ENCODE data around the gene ARPP19.
A peak's percentile ranks its signal among the peaks of the same experiment; 100 is the strongest.
"Not testable (repeated sequence)": the region's sequence is repeated elsewhere in the genome, so short reads cannot be mapped to it uniquely, and the experiment has no call there.

Gene ARPP19, protein sequence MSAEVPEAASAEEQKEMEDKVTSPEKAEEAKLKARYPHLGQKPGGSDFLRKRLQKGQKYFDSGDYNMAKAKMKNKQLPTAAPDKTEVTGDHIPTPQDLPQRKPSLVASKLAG

DNA sequence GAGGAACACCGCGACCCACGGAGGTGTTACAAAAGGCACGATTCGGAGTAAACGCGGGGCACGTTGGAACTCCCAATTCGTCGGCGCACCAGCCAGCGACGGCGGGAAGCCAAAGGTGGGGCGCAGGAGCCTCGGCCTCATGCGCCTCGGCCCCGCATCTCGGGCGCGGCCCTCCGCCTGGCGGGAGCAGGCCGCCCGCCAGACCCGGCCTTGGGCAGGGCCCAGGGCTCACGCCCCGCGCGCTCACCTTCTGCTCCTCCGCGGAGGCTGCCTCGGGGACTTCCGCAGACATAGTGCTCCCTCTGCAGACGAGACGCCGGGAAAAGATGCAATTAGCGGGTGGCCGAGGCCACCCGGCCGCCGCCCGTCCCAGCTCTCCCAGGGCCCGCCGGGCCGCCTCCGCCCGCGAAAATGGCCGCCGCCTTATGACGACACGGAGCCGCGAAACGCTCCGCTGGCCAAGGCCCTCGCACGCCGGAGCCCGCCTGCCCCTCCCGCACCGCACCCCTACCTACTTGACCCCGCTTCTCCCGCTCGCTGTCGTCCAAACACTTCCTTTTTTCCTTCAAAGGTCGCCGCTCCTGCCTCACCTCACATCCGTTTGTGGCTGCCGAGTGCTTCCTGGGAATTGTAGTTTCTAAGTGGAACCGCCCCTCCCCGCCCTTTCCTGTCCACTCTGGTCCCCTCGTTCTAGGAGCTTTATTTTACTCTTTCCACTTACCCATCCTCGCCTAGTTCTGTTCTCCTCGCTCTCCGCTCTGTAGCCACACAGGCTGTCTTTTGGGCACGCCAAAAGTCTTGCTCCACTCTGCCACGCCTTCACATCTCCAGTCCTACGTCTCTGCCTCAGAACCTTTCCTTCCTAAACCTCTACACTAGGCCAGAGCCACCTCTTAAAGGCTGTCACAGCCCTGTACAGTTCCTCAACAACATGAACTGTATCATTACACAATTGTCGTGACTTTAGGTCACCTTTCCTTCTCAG lies at the start of gene ARPP19:
ARPP19 (minus strand) TSS at position 430 of the 985 bp plus-strand sequence; CDS start at position 292, 138 bp downstream.
- DNase-seq, result peak; percentile 80

DNA sequence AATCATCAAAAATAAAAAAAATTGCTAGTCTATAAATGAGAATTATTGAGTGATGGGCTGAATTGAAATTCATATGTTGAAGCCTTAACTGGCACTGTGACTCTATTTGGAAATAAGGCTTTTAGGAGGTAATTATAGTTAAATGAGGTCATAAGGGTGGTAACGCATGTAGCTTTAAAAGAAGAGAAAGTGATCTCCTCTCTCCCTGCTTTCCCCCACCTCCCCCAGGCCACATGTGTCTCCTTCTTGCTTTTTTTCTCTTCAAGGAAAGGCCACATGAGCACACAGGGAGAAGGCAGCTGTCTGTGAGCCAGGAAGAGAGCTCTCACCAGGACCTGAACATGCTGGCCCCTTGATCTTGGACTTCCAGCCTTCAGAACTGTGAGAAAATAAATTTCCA lies 48.2 kb upstream of the ARPP19 start:
- DNase-seq, result no peak

DNA sequence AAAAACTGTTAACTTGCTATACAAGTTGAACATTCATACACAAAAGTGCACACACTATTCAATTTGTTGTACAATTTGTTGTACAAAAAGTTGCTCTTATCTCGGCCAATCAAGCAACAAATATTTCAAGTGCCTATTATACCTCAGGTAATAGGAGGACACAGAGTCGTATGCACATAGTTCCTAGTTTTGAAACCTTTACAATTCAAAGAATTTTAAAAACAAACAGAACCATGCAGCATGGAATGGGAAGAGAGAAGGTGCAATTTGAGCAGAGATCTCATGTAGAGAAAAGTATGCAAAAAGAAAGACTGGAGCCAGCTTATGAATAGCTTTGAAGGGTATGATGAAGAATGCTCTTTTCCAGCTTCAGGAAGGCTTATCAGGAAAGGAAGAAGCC lies 46.5 kb upstream of the ARPP19 start:
- no peak for DNase-seq

DNA sequence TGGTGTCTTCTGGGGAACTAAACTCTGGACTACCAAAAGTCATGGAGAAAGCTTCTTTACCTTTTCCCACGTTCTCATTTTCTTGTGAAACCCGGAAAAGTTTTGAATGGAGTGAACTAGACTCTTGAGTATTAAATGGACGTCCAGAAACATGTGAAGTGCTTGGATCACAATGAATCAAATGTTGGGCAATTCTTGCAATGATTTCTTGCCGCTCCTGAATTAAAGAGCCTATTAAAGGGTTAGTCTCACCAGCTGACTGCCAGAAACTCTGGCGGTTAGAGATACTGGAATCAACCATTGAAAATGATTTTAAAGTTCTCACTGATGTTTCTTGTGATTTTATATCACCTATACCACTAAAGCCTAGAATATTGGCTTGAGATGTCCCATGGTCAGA lies 40.8 kb upstream of the ARPP19 start:
- no peak for DNase-seq

DNA sequence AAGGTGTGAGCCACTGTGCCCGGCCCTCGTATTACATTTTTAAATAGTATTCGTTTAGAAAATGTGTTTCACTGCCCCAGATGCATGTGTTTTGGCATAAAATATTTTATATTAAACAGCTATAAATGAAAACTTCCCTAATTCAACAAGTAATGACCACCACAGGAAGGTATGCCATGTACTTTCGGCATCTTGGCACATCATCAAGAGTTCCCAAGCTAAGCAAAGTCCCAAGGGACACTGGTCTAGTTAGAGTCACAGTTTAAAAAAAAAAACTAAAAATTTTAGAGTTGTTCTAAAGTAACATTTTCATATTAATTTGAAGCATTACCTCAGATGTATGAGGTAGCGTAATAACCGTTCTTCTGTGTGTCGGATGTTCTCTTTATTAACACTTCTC lies 15.6 kb upstream of the ARPP19 start:
- no peak for DNase-seq

DNA sequence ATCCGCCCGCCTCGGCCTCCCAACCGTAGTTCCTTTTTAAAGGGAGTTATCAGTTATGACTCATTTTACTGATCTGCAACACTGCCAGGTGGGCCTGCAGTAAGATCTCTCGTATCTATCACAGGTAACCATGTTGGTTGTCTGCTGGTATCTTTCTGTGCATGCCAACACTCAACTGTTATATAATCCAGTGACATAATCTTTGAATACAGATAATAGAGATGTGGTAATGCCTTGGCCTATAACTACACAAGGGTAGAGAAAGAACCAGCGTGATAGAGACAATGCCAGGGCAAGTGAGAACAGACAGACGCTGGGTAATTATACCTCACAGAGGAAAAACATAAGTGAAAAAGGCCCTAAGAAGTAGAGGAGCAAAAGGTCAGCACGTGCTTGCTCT lies 11.0 kb upstream of the ARPP19 start:
- no peak for DNase-seq

DNA sequence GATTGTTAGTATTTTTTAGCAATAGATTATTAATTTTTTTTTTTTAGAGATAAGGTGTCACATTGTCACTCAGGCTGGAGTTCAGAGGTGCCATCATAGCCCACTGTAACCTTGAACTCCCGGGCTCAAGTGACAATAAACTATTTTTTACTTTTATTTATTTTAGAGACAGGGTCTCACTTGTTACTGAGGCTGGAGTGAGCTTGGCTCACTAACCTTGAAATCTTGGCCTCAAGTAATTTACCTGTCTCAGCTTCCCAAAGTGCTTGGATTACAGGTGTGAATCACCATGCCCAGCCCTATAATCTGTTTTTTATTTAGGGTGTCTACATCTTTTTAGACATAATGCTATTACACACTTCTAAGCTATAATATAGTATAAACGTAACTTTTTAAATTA lies 7.9 kb upstream of the ARPP19 start:
- no peak for DNase-seq

DNA sequence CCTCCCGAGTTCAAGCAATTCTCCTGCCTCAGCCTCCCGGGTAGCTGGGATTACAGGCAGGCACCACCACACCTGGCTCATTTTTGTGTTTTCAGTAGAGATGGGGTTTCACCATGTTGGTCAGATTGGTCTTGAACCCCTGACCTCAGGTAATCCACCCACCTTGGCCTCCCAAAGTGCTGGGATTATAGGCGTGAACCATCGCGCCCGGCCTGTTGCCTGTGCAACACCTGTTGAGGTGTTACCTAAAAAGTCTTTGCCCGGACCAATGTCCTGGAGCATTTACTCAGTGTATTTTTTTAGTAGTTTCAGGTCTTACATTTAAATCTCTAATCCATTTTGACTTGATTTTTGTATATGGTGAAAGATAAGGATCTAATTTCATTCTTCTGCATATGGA lies 6.7 kb upstream of the ARPP19 start:
- not testable (repeated sequence) for DNase-seq

DNA sequence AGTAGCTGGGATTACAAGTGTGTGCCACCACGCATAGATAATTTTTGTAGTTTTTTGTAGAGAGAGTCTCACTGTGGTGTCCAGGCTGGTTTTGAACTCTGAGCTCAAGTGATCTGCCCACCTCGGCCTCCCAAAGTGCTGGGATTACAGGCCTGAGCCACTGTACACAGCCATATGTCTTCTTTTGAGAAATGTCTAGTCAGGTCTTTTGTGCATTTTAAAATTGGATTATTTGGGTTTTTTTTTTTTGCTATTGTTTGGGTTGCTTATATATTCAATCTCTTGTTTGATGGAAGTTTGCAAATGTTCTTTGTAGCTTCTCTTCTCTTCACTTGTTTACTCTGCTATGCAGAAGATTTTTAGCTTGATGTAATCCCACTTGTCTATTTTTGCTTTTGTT lies 6.2 kb upstream of the ARPP19 start:
- DNase-seq, result no peak

DNA sequence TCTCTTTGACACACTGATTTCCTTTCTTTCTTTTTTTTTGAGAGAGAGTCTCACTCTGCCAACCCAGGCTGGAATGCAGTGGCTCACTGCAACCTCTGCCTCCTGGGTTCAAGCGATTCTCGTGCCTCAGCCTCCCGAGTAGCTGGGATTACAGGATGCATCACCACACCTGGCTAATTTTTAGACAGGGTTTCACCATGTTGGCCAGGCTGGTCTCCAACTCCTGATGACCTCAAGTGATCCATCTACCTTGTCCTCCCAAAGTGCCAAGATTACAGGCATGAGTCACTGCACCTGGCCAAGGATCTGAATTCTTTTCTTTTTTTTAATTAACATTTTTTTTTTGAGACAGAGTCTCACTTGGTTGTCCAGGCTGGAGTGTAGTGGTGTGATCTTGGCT lies 5.8 kb upstream of the ARPP19 start:
- not testable (repeated sequence) for DNase-seq

DNA sequence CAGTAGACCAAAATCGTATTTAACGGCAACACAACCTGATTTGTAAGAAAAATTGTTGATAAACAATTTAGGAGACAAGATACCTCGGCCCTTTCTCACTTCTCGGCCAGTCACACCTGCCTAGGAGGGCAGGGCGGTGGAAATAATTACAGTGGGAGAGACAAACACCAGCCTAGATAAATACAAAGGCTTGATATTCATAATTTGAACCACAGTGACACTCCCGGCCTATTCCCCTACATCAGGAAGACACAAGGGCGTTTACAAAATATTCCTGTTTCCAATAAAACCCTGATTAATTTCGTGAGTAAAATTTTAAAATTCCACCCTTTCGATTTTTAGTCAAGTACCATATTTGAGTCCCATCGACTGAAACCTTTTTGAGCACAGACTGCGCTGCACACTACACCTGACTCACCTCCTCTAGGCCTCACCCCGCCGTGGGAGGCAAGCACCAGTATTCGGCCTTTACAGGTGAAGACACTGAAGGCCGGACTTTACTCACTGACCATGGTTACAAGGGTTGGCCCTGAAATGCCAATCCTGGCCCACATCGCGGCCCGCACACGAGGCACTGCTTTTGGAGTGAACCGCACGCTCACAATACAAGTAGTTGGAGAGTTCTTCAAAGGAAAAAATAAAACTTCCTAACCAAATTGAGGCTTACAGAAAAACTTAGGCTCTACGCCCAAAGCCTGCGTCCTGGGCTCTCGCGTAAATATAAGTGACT lies 794 bp downstream of the ARPP19 start:
- DNase-seq, result peak; percentile 53

DNA sequence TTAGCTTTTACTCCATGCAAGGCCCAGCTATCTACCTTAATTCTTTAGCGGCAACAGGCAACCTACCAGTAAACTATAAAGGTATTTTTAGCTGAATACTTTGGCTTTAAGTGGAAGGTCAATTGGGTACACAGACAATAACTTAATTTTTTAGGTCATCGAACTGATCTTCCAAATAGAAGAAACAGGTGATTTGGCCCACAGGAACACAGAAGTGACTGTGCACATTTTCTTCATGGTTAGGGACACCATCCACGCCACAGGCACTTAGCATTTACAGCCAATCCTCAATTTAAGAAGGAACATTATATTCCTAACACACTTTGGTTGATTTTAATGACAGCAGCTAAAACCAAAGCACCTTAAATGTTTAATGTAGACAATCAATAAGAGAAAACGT lies 1.9 kb downstream of the ARPP19 start:
- DNase-seq, result no peak

DNA sequence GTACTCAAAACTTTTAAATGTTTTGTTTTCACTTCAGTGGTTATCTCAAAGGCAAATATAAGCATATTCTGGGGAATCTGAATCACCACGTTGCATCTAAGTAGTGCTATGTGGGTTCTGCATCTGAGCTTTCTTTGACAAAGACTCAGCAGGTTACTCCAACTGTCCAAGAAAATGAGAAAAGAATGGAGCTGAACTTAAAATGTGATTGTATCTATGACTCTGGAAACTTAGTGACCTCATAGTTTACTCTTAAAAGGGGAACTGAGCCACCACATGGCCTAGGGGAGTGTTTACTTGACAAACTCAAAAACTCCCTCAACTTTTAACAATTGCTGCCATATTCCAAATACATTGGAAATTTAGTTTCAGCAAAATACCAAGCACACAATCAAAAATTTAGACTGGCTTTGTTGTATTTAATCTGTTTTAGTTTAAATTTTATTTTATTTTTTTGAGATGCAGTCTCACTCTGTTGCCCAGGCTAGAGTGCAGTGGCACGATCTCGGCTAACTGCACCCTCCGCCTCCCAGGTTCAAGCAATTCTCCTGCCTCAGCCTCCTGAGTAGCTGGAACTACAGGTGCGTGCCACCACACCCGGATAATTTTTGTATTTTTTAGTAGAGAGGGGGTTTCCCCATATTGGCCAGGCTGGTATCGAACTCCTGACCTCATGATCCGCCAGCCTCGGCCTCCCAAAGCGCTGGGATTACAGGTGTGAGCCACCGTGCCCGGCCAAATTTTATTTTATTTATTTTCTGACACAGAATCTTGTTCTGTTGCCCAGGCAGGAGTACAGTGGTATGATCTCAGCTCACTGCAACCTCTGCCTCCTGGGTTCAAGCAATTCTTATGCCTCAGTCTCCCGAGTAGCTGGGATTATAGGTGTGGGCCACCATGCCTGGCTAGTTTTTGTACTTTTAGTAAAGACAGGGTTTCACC lies 3.1 kb downstream of the ARPP19 start:
- not testable (repeated sequence) for DNase-seq

DNA sequence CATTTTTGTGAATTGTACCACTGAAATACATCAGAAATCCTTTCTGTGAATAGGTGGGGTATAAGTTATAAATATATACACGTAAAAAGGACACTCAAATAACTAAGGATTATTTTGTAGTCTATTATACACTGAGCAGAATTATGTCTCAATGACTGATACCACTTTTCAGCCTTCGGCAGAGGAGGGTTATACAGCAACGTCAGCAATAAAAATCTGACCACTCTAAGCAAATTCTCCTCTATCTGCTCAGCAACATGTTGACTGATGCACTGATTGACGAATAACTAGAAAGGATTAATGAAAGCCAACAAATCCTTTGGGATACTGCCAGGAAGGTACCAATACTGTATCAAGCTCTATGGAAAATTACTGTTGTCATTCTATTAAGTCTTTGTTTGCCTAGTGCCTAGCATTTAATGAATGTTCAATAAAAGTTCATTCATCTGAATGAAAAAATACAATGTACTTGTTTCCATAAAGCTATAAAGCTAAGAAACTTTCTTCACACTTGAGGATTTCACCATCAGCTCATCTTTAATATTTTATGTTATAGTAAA lies 5.2 kb downstream of the ARPP19 start:
- DNase-seq, result no peak

DNA sequence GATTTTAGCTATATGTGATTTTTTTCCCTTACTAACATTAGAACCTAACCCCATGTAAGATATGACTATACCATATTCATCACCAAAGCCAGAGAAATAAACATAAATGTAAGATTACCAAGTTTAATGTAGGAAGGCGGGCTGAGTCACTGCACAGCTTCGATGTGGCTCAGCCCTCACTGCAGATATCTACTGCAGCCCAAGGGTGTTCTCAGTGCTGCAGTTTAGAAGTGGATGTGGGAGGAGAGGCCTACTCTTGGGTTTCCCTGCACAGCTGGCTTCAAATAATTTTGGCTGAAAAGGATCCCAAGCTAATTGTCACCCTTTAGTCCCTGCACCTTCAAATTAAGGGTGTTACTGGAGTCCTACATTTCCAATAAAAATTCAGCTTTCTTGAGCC lies 9.3 kb downstream of the ARPP19 start:
- peak; percentile 14 for DNase-seq

DNA sequence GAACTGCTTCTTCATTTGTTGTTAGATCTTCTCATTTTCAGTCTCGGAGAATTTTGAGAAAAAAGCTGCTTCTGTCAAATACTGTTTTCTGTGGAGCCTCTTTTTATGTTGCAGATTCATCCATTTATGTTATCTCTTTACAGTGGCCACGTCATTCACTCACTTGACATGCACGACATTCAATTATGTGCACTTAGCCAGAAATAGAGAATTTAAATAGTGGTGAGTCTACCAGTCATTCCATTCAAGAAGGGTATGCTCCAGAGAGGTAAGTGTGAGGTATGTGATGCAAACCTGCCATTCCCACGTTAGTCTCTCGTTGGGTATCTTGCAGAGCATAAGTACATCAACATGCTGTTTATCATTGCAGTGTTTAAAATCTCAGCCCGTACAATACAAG lies 9.8 kb downstream of the ARPP19 start:
- DNase-seq, result no peak

DNA sequence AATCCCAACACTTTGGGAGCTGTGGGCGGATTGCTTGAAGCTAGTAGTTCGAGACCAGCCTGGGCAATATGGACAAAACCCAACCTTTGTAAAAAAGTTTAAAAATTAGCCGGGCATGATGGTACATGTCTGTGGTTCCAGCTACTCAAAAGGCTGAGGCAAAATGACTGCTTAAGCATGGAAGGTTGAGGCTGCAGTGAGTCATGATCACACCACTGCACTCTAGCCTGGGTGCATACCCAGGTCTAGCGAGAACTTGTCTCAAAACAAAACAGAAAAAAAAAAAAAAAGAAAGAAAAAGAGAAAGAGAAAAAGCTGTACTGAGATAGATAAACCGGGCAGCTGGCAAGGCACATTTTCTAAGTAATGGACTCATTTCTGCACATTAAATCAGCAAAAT lies 10.6 kb downstream of the ARPP19 start:
- peak; percentile 44 for DNase-seq

DNA sequence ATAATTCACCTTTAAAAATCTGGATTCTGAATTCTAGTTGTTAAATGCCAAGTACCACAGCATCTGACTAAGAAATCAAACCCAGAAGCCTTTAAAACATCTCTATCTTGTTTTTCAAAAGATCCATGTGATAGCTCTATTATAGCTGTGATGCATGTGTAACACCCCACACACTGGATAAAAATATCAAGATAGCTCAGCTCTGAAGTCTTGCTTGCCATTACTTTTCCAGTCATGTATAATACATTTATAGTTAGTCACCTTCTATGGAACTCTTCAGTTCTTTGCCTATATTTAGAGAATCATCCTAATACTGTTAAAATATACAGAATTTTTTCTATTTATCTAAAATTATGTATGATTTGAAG lies 11.6 kb downstream of the ARPP19 start:
- DNase-seq, result no peak

DNA sequence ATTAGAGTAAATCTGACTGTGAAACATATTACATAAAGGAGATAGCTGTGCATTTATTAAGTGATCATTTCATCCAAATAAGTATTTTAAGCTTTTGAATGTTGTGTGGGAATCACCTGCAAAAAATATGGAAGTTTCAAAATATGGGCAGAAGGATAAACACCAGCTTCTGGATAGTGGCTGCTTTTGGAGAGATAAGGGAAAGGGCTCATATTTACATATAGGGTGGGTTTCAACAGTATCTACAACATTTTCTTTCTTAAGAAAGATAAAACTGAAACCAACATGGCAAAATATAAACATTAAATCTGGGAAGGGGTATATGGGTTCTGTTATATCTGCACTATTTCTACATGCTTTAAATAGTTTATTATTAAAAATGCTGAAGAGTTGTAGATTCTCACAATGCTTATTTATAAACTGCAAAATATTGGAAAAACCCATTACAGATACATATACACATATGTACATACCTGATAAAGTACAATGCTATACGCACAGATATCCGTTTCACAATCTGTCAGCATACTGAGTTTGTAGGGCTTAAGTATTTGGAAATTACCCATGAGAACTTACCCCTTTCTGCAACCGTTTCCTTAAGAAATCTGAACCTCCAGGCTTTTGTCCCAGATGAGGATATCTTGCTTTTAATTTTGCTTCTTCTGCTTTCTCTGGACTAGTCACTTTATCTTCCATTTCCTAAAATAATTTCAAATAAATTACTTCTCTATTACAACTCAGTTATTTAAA lies 12.1 kb downstream of the ARPP19 start:
- no peak for DNase-seq

DNA sequence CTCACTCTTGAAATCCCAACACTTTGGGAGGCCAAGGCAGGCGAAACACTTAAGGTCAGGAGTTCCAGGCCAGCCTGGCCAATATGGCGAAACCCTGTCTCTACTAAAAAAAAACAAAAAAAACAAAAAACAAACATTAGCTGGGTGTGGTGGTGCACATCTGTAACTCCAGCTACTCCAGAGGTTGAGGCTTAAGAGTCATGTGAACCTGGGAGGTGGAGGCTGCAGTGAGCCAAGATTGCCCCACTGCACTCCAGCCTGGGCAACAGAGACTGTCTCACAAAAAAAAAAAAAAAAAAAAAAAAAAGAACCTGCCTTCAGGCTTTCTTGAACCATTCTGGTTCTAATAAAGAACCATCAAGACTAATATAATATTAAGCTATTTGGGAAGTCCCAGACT lies 16.5 kb downstream of the ARPP19 start:
- no peak for DNase-seq

DNA sequence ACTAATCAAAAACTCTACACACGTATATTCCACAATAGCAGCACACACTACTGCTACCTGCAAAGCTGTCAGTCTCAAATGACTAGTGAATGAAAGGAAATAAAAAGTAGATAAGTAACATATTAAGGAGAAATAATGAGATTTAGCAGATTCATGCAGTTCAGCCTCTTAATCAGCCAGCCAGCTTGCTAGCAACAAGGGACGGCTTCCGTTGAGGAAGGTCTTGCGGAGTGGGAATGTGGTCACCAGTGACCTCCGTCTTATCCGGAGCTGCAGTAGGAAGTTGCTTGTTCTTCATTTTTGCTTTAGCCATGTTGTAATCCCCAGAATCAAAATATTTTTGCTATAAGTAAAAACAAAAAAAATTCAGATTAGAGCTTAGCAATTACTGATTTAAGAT lies 17.1 kb downstream of the ARPP19 start:
- DNase-seq, result no peak

DNA sequence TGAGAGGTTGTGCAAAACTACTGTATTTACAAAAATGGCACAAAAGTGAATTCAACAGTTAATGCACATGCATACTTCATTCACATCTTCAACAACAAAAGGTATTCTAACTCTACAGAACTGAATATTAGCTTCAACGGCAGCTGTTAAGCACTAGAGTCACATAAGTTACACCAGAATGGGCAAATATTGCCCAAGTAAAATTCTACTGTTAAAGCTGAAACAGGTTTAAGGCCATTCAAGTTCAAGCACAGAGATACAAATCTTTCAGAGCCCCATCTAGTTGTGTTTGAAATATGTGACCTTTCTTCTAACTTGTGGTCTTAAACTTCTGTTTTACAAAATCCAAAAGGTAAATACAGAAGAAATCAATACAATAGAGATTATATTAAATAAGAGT lies 17.6 kb downstream of the ARPP19 start:
- not testable (repeated sequence) for DNase-seq
